T47D (cell line): ENCODE data around the gene TRMT13.

ENCODE experiments used
- DNase-seq, 2 experiments: peaks; one replicate each; pipeline versions ENCODE4 v3.0.0 to v3.0.0-alpha.2; 2011 to 2012; ENCODE audit warnings: low read depth in 1 of 2, low spot score in 1 of 2
- JUND ChIP-seq: IDR thresholded peaks from 2 replicates; pipeline ENCODE4 v1.6.1; 2012; ENCODE audit warnings: low read depth
- in situ Hi-C: cut with HindIII; loops from 2 replicates; pipeline ENCODE4 v1.10.0; 2016; ENCODE audit warnings: low sequenced_read_pairs, low pct_unique_long_range_greater_than_20kb

Gene TRMT13

GRCh38 chr1:100132566-100133477, at the start of gene TRMT13, which contains the start of gene SASS6:
TRMT13 (plus strand) TSS chr1:100133163; CDS start chr1:100133169, 6 bp downstream.
SASS6 (minus strand) TSS chr1:100132930; CDS start chr1:100132814, 116 bp downstream.
- in situ Hi-C loops: no loop called here
- peak; percentile 42 to 97 for DNase-seq
- TF ChIP-seq JUND: no peak

- no peak for TF ChIP-seq JUND
- in situ Hi-C loops: no loop called here
- DNase-seq: no peak
Measured at GRCh38 chr1:100087396-100087795, 45.6 kb upstream of the TRMT13 start.

GRCh38 chr1:100089082-100089481, 43.9 kb upstream of the TRMT13 start:
- TF ChIP-seq JUND: no peak
- in situ Hi-C loops: no loop called here
- DNase-seq: no peak

GRCh38 chr1:100090471-100090870, 42.5 kb upstream of the TRMT13 start:
- no peak for DNase-seq

GRCh38 chr1:100100202-100100601, 32.8 kb upstream of the TRMT13 start:
- no peak for DNase-seq
- no peak for TF ChIP-seq JUND
- in situ Hi-C loops: no loop called here

More at GRCh38 chr1:100090471-100090870, 42.5 kb upstream of the TRMT13 start:
- in situ Hi-C loops: no loop called here
- TF ChIP-seq JUND: no peak

GRCh38 chr1:100101564-100101963, 31.4 kb upstream of the TRMT13 start:
- DNase-seq: no peak
- no peak for TF ChIP-seq JUND
- in situ Hi-C loops: no loop called here

- in situ Hi-C loops: no loop called here
- no peak for TF ChIP-seq JUND
- no peak for DNase-seq
Measured at GRCh38 chr1:100107696-100108095, 25.3 kb upstream of the TRMT13 start.

GRCh38 chr1:100109554-100110066, 23.4 kb upstream of the TRMT13 start:
- in situ Hi-C loops: no loop called here
- no peak for DNase-seq
- no peak for TF ChIP-seq JUND

GRCh38 chr1:100115524-100115923, 17.4 kb upstream of the TRMT13 start:
- DNase-seq: no peak
- no peak for TF ChIP-seq JUND
- in situ Hi-C loops: no loop called here

- no peak for DNase-seq
- in situ Hi-C loops: no loop called here
- TF ChIP-seq JUND: no peak
Measured at GRCh38 chr1:100122177-100122576, 10.8 kb upstream of the TRMT13 start.

GRCh38 chr1:100127226-100127625, 5.7 kb upstream of the TRMT13 start:
- TF ChIP-seq JUND: no peak
- in situ Hi-C loops: no loop called here
- no peak for DNase-seq

GRCh38 chr1:100130552-100131077, 2.3 kb upstream of the TRMT13 start:
- no peak for DNase-seq
- no peak for TF ChIP-seq JUND
- in situ Hi-C loops: no loop called here

- no peak for DNase-seq
- in situ Hi-C loops: no loop called here
- TF ChIP-seq JUND: no peak
Measured at GRCh38 chr1:100131623-100132022, 1.3 kb upstream of the TRMT13 start.
